ENCODE data around the gene FHIT.
"Not testable (repeated sequence)": the region's sequence is repeated elsewhere in the genome, so short reads cannot be mapped to it uniquely, and the experiment has no call there.

The FHIT gene

DNA sequence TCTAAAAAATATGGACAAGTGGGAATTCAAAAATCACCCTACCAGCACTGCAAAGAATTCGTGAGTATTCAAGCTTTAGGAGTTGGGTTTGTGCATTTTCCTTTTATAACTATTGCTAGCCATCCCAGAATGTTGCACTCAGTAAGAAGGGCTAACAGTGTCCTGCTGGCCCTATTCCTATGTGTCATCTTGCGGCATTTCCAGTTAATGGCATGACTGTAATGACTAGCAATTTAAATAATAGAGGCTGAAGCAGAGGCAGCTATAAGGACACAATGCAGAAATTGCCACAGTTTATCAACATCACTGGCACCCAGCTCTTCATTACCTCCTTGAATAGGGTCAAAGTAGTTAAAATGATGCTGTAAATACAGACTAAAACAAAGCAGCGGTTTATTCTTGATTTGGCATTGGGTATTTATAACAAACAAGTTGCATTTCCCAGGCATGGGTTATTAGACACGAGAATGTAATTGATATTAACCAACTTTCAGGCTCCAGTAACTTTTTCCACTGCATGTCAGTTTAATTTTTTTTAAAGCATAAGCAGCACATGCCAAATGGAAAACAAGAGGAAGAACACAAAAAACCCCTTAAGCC is 177.6 kb downstream of the FHIT start:
- Histone ChIP-seq H3K9ac (no peak overlapping the region), H3K27ac (no peak overlapping the region), H3K9me3 (no peaks in the 10 kb centered on the region), H3K36me3 (no peaks in the 10 kb centered on the region), H3K27me3 (no peaks in the 10 kb centered on the region), H3K4me1 (no peaks in the 10 kb centered on the region), H3K4me2 (no peak overlapping the region), H3K4me3 (no peak overlapping the region), H4K20me1 (no peaks in the 10 kb centered on the region)
- TF ChIP-seq Cebpa-rat (IDR thresholded peaks at IDR 0.05): no peak

GRCh38 chr3:61068084-61068483 is 183.2 kb downstream of the FHIT start:
- Histone ChIP-seq H3K9ac (no peak overlapping the region), H3K4me2 (no peak overlapping the region), H3K27ac (no peak overlapping the region), H3K36me3 (no peaks in the 10 kb centered on the region), H3K9me3 (no peaks in the 10 kb centered on the region), H3K4me3 (no peak overlapping the region), H3K4me1 (no peaks in the 10 kb centered on the region), H4K20me1 (no peaks in the 10 kb centered on the region), H3K27me3 (no peaks in the 10 kb centered on the region)
- no peak for TF ChIP-seq Cebpa-rat (IDR thresholded peaks at IDR 0.05)

DNA sequence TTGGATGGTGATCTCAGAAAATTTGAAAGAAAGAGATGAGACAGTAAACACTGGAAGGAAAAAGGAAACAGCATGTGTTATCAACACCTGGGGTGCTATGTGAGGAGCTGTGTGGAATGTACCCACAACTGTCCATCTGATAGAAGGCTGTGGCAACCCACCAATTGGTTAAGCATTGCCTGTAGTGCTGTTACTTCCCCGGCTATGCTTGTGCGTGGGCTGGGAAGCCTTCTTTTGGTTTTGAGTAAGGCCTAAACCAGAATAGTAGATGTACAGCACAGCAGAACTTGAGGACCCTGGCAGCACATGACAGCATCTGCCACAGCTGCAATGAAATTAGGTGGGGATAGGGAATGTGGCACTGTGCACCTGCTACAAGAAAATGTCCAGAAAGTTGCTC is 184.5 kb downstream of the FHIT start:
- Histone ChIP-seq H4K20me1 (no peaks in the 10 kb centered on the region), H3K36me3 (no peaks in the 10 kb centered on the region), H3K9ac (no peak overlapping the region), H3K9me3 (no peaks in the 10 kb centered on the region), H3K4me2 (no peak overlapping the region), H3K27me3 (no peaks in the 10 kb centered on the region), H3K4me3 (no peak overlapping the region), H3K4me1 (no peaks in the 10 kb centered on the region), H3K27ac (no peak overlapping the region)
- TF ChIP-seq Cebpa-rat (IDR thresholded peaks at IDR 0.05): no peak

DNA sequence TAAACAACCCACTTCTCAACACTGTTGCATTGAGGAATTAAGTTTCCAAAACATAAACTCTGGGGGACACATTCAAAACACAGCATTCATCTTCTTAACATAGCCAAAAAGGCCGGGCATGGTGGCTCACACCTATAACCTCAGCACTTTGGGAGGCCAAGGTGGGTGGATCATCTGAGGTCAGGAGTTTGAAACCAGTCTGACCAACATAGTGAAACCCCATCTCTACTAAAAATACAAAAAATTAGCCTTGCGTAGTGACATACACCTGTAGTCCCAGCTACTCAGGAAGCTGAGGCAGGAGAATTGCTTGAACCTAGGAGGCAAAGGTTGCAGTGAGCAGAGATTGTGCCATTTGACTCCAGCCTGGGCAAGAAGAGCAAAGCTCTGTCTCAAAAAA is 185.0 kb downstream of the FHIT start:
- not testable (repeated sequence) for H3K4me2 ChIP-seq, H3K27me3 ChIP-seq, H3K9ac ChIP-seq, H4K20me1 ChIP-seq, H3K9me3 ChIP-seq, H3K4me3 ChIP-seq, H3K4me1 ChIP-seq, H3K27ac ChIP-seq, H3K36me3 ChIP-seq

DNA sequence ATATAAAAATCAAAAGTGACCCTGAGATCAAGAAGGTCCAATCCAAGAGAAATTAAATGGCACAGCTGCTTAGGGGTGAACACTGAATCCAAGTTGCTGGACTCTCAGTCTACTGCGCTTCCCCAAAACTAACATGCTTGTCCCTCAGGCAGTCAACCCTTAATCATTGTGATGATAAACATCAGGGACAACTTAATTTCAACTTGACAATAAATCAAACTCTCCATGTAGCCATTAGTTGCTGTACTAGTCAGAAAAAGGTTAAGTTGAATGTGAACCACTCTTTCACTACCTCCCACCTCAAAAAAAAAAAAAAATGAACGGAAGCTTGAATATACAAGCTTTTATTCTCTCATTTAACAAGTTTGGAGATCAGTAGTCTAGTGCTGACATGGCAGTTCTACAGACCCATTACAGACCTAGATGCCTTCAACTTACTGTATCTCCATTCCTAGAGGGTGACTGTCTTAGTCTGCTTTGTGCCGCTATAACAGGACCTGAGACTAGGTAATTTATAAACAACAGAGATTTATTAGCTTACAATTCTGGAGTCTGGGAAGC is 185.7 kb downstream of the FHIT start:
- no peak overlapping the region for H3K4me2 ChIP-seq
- no peaks in the 10 kb centered on the region for H4K20me1 ChIP-seq
- H3K27me3 ChIP-seq: no peaks in the 10 kb centered on the region
- H3K9me3 ChIP-seq: no peaks in the 10 kb centered on the region
- H3K4me1 ChIP-seq: no peaks in the 10 kb centered on the region
- no peak for TF ChIP-seq Cebpa-rat (IDR thresholded peaks at IDR 0.05)
- H3K27ac ChIP-seq: no peak overlapping the region
- H3K4me3 ChIP-seq: no peak overlapping the region
- H3K36me3 ChIP-seq: no peaks in the 10 kb centered on the region
- no peak overlapping the region for H3K9ac ChIP-seq

GRCh38 chr3:61061092-61061723 is 190.0 kb downstream of the FHIT start:
- Histone ChIP-seq H3K36me3 (no peaks in the 10 kb centered on the region), H3K4me3 (no peak overlapping the region), H3K9ac (no peak overlapping the region), H3K27me3 (no peaks in the 10 kb centered on the region), H4K20me1 (no peaks in the 10 kb centered on the region), H3K27ac (no peak overlapping the region), H3K4me2 (no peak overlapping the region), H3K4me1 (no peaks in the 10 kb centered on the region), H3K9me3 (no peaks in the 10 kb centered on the region)
- no peak for TF ChIP-seq Cebpa-rat (IDR thresholded peaks at IDR 0.05)

DNA sequence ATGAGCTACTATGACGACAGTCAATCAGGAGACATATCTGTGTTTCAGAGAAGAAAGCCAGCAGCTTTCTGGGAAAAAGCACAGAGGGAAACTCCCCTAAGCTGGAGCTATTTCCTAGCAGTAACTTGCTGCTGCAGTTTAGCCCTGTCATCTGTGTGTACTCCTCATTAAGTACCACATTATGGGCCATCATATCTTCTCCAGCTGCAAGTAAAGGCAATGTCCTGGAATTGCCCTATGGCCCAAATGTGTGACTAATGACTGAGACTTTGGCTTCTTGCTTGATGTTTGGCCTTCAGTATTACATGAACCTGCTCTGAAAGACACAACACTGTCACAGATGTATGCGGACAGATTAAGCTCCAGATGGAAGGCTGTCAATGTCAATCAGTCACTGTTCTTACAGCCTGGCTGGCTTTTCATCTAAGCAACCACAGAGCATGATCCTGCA is 190.8 kb downstream of the FHIT start:
- Histone ChIP-seq H3K4me3 (no peak overlapping the region), H3K9ac (no peak overlapping the region), H3K27me3 (no peaks in the 10 kb centered on the region), H3K9me3 (no peaks in the 10 kb centered on the region), H3K36me3 (no peaks in the 10 kb centered on the region), H4K20me1 (no peaks in the 10 kb centered on the region), H3K4me1 (no peaks in the 10 kb centered on the region), H3K27ac (no peak overlapping the region), H3K4me2 (no peak overlapping the region)
- no peak for TF ChIP-seq Cebpa-rat (IDR thresholded peaks at IDR 0.05)

DNA sequence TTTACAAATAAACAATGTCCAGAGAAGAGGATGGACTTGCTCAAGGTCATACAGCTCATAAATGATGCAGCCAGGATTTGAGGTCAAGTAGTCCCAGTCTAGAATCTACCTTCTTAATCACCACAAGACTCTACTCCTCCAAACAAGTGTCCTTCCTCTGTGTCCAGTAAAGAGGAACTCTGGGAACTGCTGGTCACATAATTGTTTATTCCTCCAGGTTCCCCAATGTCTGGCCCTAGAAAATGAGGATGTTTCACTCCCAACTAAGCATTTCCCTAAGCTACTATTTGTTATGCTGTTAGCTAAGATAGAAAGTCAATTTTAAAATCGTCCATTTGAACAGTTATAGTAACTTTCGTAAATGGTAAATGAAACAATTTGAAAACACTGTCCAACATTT is 192.4 kb downstream of the FHIT start:
- Histone ChIP-seq H3K27me3 (no peaks in the 10 kb centered on the region), H3K9ac (no peak overlapping the region), H3K4me3 (no peak overlapping the region), H4K20me1 (no peaks in the 10 kb centered on the region), H3K36me3 (no peaks in the 10 kb centered on the region), H3K27ac (no peak overlapping the region), H3K4me2 (no peak overlapping the region), H3K9me3 (no peaks in the 10 kb centered on the region), H3K4me1 (no peaks in the 10 kb centered on the region)
- TF ChIP-seq Cebpa-rat (IDR thresholded peaks at IDR 0.05): no peak

DNA sequence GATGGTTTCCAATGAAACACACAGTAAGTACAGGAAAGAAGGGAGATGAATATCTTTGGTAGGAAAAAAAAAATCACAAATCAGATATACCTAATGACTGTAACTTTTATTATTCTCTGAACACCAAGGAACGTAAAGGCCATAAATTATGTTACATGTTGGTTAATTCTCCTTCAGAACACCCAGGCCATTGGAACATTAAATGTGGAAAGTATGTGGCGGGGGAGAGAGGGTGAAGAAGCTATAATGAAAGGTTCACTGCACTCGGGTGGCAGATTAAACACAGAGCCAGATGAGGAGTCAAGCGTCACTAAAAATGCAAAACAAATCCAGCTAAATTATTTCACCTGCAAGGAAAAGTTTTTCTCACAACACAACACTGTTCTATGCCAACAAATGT is 193.8 kb downstream of the FHIT start:
- no peaks in the 10 kb centered on the region for H3K27me3 ChIP-seq
- H3K4me1 ChIP-seq: no peaks in the 10 kb centered on the region
- no peak overlapping the region for H3K9ac ChIP-seq
- H3K9me3 ChIP-seq: no peaks in the 10 kb centered on the region
- H4K20me1 ChIP-seq: no peaks in the 10 kb centered on the region
- no peak overlapping the region for H3K4me3 ChIP-seq
- no peak for TF ChIP-seq Cebpa-rat (IDR thresholded peaks at IDR 0.05)
- H3K4me2 ChIP-seq: no peak overlapping the region
- no peak overlapping the region for H3K27ac ChIP-seq
- H3K36me3 ChIP-seq: no peaks in the 10 kb centered on the region

DNA sequence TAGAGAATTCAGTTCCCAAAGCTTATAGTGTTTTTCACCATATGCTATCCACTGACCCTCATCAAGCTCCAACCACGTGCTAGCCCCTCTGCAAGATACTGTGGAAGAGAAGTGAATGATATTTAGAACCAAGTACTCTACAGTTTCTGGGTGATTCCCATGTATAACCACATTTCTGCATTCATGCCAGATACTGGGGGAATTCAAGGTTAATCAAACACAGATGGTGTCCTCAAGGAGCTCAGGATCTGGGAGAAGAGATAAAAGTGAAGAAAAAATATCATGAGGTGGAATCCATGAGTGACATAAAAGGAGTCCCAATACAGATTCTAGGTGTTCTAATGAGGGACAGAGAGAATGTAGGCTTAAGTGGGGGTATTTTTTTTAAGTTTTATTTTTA is 195.8 kb downstream of the FHIT start:
- Histone ChIP-seq H4K20me1 (no peaks in the 10 kb centered on the region), H3K9ac (no peak overlapping the region), H3K27me3 (no peaks in the 10 kb centered on the region), H3K4me1 (no peaks in the 10 kb centered on the region), H3K9me3 (no peaks in the 10 kb centered on the region), H3K36me3 (no peaks in the 10 kb centered on the region), H3K4me2 (no peak overlapping the region), H3K27ac (no peak overlapping the region), H3K4me3 (no peak overlapping the region)
- no peak for TF ChIP-seq Cebpa-rat (IDR thresholded peaks at IDR 0.05)

Data from BLaER1 (cell line).